Panc1 (cell line): Measurements from ENCODE around the gene CCNK.

Experiments used
- POLR2AphosphoS5 ChIP-seq: IDR thresholded peaks from 2 replicates; pipeline ENCODE4 v1.6.1; 2012; ENCODE audit warnings: mild to moderate bottlenecking, low read depth, low read length, moderate library complexity
- TCF7L2 ChIP-seq: IDR thresholded peaks from 2 replicates; pipeline ENCODE4 v1.6.1; 2011; ENCODE audit warnings: mild to moderate bottlenecking, low read depth, low read length, inconsistent platforms
- TF ChIP-seq, protein P1 (sequence below): fragments of 450-650 bp; IDR thresholded peaks from 2 replicates; pipeline ENCODE4 v1.5.1; 2017; ENCODE audit warnings: mild to moderate bottlenecking
- TF ChIP-seq, protein P2 (sequence below), 2 experiments: IDR thresholded peaks; 2 replicates each; pipeline ENCODE4 v1.6.1; 2011 to 2012; ENCODE audit warnings: low read depth in 2 of 2, control low read depth in 1 of 2, low read length in 1 of 2, mild to moderate bottlenecking in 1 of 2, moderate library complexity in 1 of 2; ENCODE audit not compliant: insufficient read depth in 1 of 2

DNA sequence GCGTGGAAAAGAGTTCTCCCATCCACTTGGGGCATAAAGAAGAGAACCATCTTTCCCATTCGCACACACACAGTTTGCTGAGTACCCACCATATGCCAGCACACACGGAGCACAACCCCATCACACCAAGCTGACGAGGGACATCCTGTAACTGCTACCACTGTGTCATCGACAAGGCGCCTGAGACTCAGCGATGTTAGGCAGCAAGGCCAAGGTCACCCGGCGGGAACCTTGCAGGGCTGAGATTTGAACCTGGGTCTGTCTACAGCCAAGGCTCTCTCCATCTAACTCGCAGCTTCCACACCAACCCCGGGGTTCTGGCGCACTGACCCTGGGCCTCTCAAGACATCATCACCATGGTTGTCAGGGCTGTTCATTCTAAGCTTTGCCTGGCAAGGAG is 62.8 kb downstream of the CCNK start:
- TF ChIP-seq, protein P1, sequence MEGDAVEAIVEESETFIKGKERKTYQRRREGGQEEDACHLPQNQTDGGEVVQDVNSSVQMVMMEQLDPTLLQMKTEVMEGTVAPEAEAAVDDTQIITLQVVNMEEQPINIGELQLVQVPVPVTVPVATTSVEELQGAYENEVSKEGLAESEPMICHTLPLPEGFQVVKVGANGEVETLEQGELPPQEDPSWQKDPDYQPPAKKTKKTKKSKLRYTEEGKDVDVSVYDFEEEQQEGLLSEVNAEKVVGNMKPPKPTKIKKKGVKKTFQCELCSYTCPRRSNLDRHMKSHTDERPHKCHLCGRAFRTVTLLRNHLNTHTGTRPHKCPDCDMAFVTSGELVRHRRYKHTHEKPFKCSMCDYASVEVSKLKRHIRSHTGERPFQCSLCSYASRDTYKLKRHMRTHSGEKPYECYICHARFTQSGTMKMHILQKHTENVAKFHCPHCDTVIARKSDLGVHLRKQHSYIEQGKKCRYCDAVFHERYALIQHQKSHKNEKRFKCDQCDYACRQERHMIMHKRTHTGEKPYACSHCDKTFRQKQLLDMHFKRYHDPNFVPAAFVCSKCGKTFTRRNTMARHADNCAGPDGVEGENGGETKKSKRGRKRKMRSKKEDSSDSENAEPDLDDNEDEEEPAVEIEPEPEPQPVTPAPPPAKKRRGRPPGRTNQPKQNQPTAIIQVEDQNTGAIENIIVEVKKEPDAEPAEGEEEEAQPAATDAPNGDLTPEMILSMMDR = no peak
- TF ChIP-seq, protein P2, sequence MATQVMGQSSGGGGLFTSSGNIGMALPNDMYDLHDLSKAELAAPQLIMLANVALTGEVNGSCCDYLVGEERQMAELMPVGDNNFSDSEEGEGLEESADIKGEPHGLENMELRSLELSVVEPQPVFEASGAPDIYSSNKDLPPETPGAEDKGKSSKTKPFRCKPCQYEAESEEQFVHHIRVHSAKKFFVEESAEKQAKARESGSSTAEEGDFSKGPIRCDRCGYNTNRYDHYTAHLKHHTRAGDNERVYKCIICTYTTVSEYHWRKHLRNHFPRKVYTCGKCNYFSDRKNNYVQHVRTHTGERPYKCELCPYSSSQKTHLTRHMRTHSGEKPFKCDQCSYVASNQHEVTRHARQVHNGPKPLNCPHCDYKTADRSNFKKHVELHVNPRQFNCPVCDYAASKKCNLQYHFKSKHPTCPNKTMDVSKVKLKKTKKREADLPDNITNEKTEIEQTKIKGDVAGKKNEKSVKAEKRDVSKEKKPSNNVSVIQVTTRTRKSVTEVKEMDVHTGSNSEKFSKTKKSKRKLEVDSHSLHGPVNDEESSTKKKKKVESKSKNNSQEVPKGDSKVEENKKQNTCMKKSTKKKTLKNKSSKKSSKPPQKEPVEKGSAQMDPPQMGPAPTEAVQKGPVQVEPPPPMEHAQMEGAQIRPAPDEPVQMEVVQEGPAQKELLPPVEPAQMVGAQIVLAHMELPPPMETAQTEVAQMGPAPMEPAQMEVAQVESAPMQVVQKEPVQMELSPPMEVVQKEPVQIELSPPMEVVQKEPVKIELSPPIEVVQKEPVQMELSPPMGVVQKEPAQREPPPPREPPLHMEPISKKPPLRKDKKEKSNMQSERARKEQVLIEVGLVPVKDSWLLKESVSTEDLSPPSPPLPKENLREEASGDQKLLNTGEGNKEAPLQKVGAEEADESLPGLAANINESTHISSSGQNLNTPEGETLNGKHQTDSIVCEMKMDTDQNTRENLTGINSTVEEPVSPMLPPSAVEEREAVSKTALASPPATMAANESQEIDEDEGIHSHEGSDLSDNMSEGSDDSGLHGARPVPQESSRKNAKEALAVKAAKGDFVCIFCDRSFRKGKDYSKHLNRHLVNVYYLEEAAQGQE (IDR thresholded peaks at IDR 0.05; ENCODE audit: insufficient read depth in 1 of 2, low read depth in 2 of 2, low read length in 1 of 2) = no peak
- TF ChIP-seq POLR2AphosphoS5 = no peak
- no peak for TF ChIP-seq TCF7L2
